ENCODE data around the gene ERC1. TPM values are rescaled to one million over a fixed set of nuclear protein-coding genes. Genes with fewer than 3 reads are reported as not detected.
"Not testable (repeated sequence)": the region's sequence is repeated elsewhere in the genome, so short reads cannot be mapped to it uniquely, and the experiment has no call there.

ERC1 gene
- total RNA-seq, 4 donors from 2014 or later = 23.5 to 74.8 (median 57.0) TPM

DNA sequence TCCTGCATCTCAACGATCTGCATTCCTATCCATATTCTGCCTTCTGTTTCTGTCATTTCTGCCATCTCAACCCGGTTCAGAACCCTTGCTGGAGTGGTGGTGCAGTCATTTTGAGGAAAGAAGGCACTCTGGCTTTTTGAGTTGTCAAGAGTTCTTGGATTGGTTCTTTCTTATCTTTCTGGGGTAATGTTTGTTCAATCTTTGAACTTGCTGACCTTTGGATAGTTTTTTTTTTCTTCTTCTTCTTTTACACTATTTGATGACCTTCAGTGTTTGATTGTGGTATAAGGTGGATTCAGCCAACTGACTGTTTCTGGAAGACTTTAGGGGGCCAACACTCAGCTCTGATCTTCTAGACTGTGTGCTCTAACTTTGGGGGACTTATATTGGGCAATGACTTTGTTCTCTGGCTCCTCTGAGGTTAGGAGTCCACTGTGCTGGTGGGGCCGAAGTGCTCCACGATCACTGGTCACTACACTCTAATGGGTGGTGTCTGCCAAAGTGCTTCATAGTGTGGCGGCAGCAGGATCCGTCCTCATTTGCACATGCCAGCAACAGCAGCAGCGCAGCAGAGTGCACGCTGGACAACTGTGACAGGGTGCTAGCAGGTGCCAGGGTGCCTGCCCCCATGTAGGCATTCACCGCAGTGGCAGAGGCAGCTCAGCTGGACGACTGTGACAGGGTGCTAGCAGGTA lies 347.6 kb downstream of the ERC1 start:
- no peak overlapping the region for H3K27ac ChIP-seq
- in situ Hi-C loops (cut with MboI; ENCODE audit: low pct_ligation_motif_present in 1 of 4, low pct_unique_long_range_greater_than_20kb in 1 of 4, low sequenced_read_pairs in 3 of 4) = no loop called here
- H3K27me3 ChIP-seq = no peaks in the 10 kb centered on the region
- no peak overlapping the region for H3K4me3 ChIP-seq
- no peaks in the 10 kb centered on the region for H3K9me3 ChIP-seq
- 60 to 93% methylated on average over 1 to 10 of the region's 10 CpGs for WGBS, 2 donors (ENCODE audit: low coverage in 1 of 2)
- DNase-seq = no peak
- intact Hi-C loops (cut with DNase I; ENCODE audit: low total_unique reads) = no loop called here
- no peaks in the 10 kb centered on the region for H3K4me1 ChIP-seq
- H3K36me3 ChIP-seq = no peaks in the 10 kb centered on the region
- TF ChIP-seq POLR2A (IDR thresholded peaks at IDR 0.05) (no peak), POLR2AphosphoS5 (IDR thresholded peaks at IDR 0.05) (no peak), EP300 (IDR thresholded peaks at IDR 0.05; ENCODE audit: low read depth) (no peak)
- TF ChIP-seq, protein P1, sequence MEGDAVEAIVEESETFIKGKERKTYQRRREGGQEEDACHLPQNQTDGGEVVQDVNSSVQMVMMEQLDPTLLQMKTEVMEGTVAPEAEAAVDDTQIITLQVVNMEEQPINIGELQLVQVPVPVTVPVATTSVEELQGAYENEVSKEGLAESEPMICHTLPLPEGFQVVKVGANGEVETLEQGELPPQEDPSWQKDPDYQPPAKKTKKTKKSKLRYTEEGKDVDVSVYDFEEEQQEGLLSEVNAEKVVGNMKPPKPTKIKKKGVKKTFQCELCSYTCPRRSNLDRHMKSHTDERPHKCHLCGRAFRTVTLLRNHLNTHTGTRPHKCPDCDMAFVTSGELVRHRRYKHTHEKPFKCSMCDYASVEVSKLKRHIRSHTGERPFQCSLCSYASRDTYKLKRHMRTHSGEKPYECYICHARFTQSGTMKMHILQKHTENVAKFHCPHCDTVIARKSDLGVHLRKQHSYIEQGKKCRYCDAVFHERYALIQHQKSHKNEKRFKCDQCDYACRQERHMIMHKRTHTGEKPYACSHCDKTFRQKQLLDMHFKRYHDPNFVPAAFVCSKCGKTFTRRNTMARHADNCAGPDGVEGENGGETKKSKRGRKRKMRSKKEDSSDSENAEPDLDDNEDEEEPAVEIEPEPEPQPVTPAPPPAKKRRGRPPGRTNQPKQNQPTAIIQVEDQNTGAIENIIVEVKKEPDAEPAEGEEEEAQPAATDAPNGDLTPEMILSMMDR (IDR thresholded peaks at IDR 0.05) = no peak

DNA sequence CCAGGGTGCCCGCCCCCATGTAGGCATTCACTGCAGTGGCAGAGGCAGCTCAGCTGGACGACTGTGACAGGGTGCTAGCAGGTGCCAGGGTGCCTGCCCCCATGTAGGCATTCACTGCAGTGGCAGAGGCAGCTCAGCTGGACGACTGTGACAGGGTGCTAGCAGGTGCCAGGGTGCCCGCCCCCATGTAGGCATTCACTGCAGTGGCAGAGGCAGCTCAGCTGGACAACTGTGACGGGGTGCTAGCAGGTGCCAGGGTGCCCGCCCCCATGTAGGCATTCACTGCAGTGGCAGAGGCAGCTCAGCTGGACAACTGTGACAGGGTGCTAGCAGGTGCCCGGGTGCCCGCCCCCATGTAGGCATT lies 348.1 kb downstream of the ERC1 start:
- H3K27ac ChIP-seq; H3K4me3 ChIP-seq; H3K36me3 ChIP-seq; H3K9me3 ChIP-seq; H3K27me3 ChIP-seq; H3K4me1 ChIP-seq; intact Hi-C loops (cut with DNase I; ENCODE audit: low total_unique reads); in situ Hi-C loops (cut with MboI; ENCODE audit: low pct_ligation_motif_present in 1 of 4, low pct_unique_long_range_greater_than_20kb in 1 of 4, low sequenced_read_pairs in 3 of 4); DNase-seq: not testable (repeated sequence)
- WGBS, 2 donors (ENCODE audit: low coverage in 1 of 2) = 89% methylated on average over 8 of the region's 8 CpGs; no CpG with 5 or more reads in 1 of the 2 donors

DNA sequence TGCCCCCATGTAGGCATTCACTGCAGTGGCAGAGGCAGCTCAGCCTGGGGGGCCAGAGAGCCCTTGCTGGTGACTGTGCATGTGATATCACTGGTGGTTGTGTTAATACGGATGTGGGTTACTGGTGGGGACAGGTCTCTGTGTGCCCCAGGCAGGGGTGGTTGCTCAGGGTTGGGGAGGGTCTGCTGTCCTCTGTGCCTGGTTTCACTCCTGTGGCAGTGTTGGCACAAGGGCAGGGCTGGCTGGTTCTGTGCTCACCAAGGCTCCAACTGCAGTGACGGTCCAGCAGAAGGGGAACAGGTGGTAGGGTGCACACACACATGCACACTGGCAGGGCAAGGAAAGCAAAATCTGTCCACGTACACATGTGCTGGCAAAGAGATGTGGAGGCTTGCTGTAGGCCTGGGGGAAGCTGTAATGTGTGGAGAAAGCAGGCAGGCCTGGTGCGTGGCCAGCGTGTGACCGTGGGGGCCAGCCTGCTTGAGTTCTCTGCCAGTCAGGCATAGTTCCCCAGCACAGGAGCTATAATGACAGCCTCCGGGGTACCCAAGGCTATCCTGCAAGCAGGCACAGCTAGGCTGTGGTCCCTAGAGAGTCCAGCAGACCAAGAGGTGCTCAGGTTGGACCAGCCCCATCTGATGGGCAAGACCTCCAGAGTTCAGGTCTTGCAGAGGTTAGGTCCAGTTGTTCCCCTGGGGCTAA lies 348.7 kb downstream of the ERC1 start:
- 95% methylated on average over 7 of the region's 7 CpGs; no CpG with 5 or more reads in 1 of the 2 donors for WGBS, 2 donors (ENCODE audit: low coverage in 1 of 2)
- in situ Hi-C loops (cut with MboI; ENCODE audit: low pct_ligation_motif_present in 1 of 4, low pct_unique_long_range_greater_than_20kb in 1 of 4, low sequenced_read_pairs in 3 of 4) = no loop called here
- no peak for DNase-seq
- no peaks in the 10 kb centered on the region for H3K27me3 ChIP-seq
- H3K27ac ChIP-seq = no peak overlapping the region
- H3K4me1 ChIP-seq = no peaks in the 10 kb centered on the region
- no peak overlapping the region for H3K4me3 ChIP-seq
- H3K36me3 ChIP-seq = no peaks in the 10 kb centered on the region
- no peaks in the 10 kb centered on the region for H3K9me3 ChIP-seq
- TF ChIP-seq POLR2A (IDR thresholded peaks at IDR 0.05) = no peak
- no peak for TF ChIP-seq POLR2AphosphoS5 (IDR thresholded peaks at IDR 0.05)
- TF ChIP-seq, protein P1 (IDR thresholded peaks at IDR 0.05) = no peak
- TF ChIP-seq EP300 (IDR thresholded peaks at IDR 0.05; ENCODE audit: low read depth) = no peak
- intact Hi-C loops (cut with DNase I; ENCODE audit: low total_unique reads) = no loop called here

DNA sequence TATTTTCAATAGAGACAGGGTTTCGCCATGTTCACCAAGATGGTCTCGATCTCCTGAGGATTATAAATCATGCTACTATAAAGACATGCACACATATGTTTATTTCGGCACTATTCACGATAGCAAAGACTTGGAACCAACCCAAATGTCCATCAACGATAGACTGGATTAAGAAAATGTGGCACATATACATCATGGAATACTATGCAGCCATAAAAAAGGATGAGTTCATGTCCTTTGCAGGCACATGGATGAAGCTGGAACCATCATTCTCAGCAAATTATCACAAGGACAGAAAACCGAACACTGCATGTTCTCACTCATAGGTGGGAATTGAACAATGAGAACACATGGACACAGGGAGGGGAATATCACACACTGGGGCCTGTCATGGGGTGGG lies 350.2 kb downstream of the ERC1 start:
- 91 to 97% methylated on average over 6 of the region's 6 CpGs for WGBS, 2 donors (ENCODE audit: low coverage in 1 of 2)
- DNase-seq; H3K4me1 ChIP-seq; H3K36me3 ChIP-seq; in situ Hi-C loops (cut with MboI; ENCODE audit: low pct_ligation_motif_present in 1 of 4, low pct_unique_long_range_greater_than_20kb in 1 of 4, low sequenced_read_pairs in 3 of 4); H3K27me3 ChIP-seq; H3K9me3 ChIP-seq; H3K27ac ChIP-seq; intact Hi-C loops (cut with DNase I; ENCODE audit: low total_unique reads); H3K4me3 ChIP-seq: not testable (repeated sequence)

DNA sequence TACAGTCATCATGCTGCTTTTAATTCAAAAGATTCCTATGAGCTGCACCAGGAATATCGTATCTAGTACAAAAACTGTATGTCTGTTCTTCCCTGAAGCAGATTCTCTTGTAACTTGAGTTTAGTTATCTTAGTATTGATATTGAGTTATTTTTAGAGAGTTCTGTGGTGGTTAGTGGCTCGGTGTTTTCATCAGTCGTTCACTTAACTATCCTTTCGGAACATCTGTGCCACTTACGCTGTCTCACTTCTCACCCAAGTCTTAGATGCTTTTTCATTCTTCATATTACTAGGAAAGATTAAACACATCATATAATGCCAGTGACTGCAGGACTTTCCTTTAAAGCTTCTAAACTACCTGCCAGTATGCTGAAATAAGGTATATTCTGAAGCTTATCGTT lies 352.4 kb downstream of the ERC1 start:
- intact Hi-C loops (cut with DNase I; ENCODE audit: low total_unique reads) (no loop called here), in situ Hi-C loops (cut with MboI; ENCODE audit: low pct_ligation_motif_present in 1 of 4, low pct_unique_long_range_greater_than_20kb in 1 of 4, low sequenced_read_pairs in 3 of 4) (no loop called here)
- H3K4me3 ChIP-seq = no peak overlapping the region
- 92 to 96% methylated on average over 6 of the region's 6 CpGs for WGBS, 2 donors (ENCODE audit: low coverage in 1 of 2)
- H3K9me3 ChIP-seq = no peaks in the 10 kb centered on the region
- no peak for DNase-seq
- no peaks in the 10 kb centered on the region for H3K36me3 ChIP-seq
- no peak for TF ChIP-seq POLR2AphosphoS5 (IDR thresholded peaks at IDR 0.05)
- TF ChIP-seq, protein P1 (IDR thresholded peaks at IDR 0.05) = no peak
- TF ChIP-seq EP300 (IDR thresholded peaks at IDR 0.05; ENCODE audit: low read depth) = no peak
- TF ChIP-seq POLR2A (IDR thresholded peaks at IDR 0.05) = no peak
- peaks cover 0 to 8% (median 4%) of the 10 kb centered on the region in 4 donors for H3K4me1 ChIP-seq
- no peaks in the 10 kb centered on the region for H3K27me3 ChIP-seq
- no peak overlapping the region for H3K27ac ChIP-seq
